Measurements from ENCODE around the gene ATP11A.

GRCh38 chr13:112833551-112834257, 143.9 kb downstream of the ATP11A start:
- TF ChIP-seq POLR2A (IDR thresholded peaks at IDR 0.05; ENCODE audit: low read length) (no peak), GATA1 (IDR thresholded peaks at IDR 0.05; ENCODE audit: low read depth, low read length) (no peak)

Data from erythroblast (primary cell).